Fibroblast of lung (primary cell): ENCODE data around the gene CCDC171.

ENCODE experiments used
- EZH2 ChIP-seq: IDR thresholded peaks from 2 replicates; pipeline ENCODE4 v1.5.1; 2012; ENCODE audit warnings: low read length, control low read depth, mild to moderate bottlenecking; ENCODE audit errors: missing control alignments
- TF ChIP-seq, protein P1 (sequence below), 2 donors: IDR thresholded peaks in 1 of 2; conservative IDR thresholded peaks in 1 of 2; 1 replicate in 1 of 2; 2 replicates in 1 of 2; pipeline ENCODE4 v1.5.1; 2011 to 2012; ENCODE audit warnings: low read length in 2 of 2, control low read depth in 1 of 2, inconsistent platforms in 1 of 2, low read depth in 1 of 2, mild to moderate bottlenecking in 1 of 2

DNA sequence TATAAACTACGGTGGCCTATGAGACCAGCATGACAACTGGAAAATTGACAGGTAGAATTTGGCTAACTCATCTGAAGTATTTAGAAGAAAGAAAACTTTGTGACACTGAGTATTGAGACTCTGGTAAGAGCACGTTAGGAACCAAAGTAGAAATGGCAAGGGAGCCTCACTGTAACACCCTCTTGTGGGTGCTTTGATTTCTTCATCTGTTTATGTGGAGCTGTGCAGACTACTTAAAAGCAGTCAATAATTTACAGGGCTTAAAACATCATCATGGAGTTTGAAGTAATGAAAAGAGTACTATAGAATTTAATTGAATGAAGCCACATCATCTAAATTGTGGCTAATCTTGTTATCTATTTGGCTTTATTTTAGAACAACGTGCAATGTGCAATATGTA, 414.2 kb downstream of the CCDC171 start:
- TF ChIP-seq, protein P1, sequence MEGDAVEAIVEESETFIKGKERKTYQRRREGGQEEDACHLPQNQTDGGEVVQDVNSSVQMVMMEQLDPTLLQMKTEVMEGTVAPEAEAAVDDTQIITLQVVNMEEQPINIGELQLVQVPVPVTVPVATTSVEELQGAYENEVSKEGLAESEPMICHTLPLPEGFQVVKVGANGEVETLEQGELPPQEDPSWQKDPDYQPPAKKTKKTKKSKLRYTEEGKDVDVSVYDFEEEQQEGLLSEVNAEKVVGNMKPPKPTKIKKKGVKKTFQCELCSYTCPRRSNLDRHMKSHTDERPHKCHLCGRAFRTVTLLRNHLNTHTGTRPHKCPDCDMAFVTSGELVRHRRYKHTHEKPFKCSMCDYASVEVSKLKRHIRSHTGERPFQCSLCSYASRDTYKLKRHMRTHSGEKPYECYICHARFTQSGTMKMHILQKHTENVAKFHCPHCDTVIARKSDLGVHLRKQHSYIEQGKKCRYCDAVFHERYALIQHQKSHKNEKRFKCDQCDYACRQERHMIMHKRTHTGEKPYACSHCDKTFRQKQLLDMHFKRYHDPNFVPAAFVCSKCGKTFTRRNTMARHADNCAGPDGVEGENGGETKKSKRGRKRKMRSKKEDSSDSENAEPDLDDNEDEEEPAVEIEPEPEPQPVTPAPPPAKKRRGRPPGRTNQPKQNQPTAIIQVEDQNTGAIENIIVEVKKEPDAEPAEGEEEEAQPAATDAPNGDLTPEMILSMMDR (conservative IDR thresholded peaks at IDR 0.05 in 1 of 2, IDR thresholded peaks at IDR 0.05 in 1 of 2; ENCODE audit: low read depth in 1 of 2, low read length in 2 of 2) = no peak
- TF ChIP-seq EZH2 = no peak
